Esophagus muscularis mucosa (tissue), 4 donors: ENCODE data around the gene LHFPL6. TPM values are rescaled to one million over a fixed set of nuclear protein-coding genes. Genes with fewer than 3 reads are reported as not detected.
A peak's percentile ranks its signal among the peaks of the same experiment; 100 is the strongest.

Experiments used
- DNase-seq: peaks from one replicate; pipeline ENCODE4 v3.0.0-alpha.2; 2017; ENCODE audit errors: extremely low spot score
- H3K27ac ChIP-seq, 4 donors: fragments of 200-600 bp; sonication (generic); replicated peaks in 1 of 4; 1 replicate in 3 of 4; 2 replicates in 1 of 4; pipeline ENCODE4 v1.5.1; 2016 to 2019; ENCODE audit warnings: mild to moderate bottlenecking in 1 of 4
- H3K27me3 ChIP-seq, 4 donors: fragments of 200-600 bp; sonication (generic); one replicate each; pipeline versions ENCODE4 v1.5.1 to v1.6.0; 2016 to 2019
- H3K36me3 ChIP-seq, 4 donors: fragments of 200-600 bp; sonication (generic); one replicate each; pipeline ENCODE4 v1.5.1; 2016 to 2019
- H3K4me1 ChIP-seq, 4 donors: fragments of 200-600 bp; sonication (generic); one replicate each; pipeline ENCODE4 v1.5.1; 2016 to 2019
- H3K4me3 ChIP-seq, 4 donors: fragments of 200-600 bp; sonication (generic); 1 replicate in 2 of 4; 2 replicates in 2 of 4; pipeline ENCODE4 v1.5.1; 2016 to 2019; ENCODE audit warnings: mild to moderate bottlenecking in 4 of 4, moderate library complexity in 1 of 4
- H3K9me3 ChIP-seq, 4 donors: fragments of 200-600 bp; sonication (generic); 1 replicate in 3 of 4; 2 replicates in 1 of 4; pipeline ENCODE4 v1.5.1; 2016 to 2019
- EP300 ChIP-seq: sonication (generic); formaldehyde crosslinking; IDR thresholded peaks from one replicate; pipeline ENCODE4 v1.6.1; 2017; ENCODE audit warnings: antibody characterized with exemption
- POLR2A ChIP-seq: fragments of 450-650 bp; IDR thresholded peaks from one replicate; pipeline ENCODE4 v1.6.1; 2017; ENCODE audit warnings: antibody characterized with exemption, moderate library complexity, mild to moderate bottlenecking, low read depth
- POLR2AphosphoS5 ChIP-seq, 2 donors: sonication (generic); formaldehyde crosslinking; IDR thresholded peaks; one replicate each; pipeline ENCODE4 v1.6.1; 2017; ENCODE audit warnings: antibody characterized with exemption in 2 of 2
- WGBS: methylation state at CpG from one replicate; pipeline ENCODE4 v1.1.5; 2018; 5-methylcytosine and 5-hydroxymethylcytosine counted together
- intact Hi-C: fragments of 100-400 bp; cut with DNase I; formaldehyde crosslinking; loops from one replicate; pipeline ENCODE4 v1.15.1; 2023
- total RNA-seq, 4 donors: library from RNA; depleted of rRNA; stranded (reverse); fragments of >200 nt; gene quantifications; one replicate each; pipeline versions ENCODE4 v1.1.0 to v1.2.1, GENCODE V29; 2016
- TF ChIP-seq, protein P1 (sequence below), 3 experiments: fragments of 200-600 bp in 2 of 3; fragments of 450-650 bp in 1 of 3; sonication (generic) in 2 of 3; IDR thresholded peaks; one replicate each; pipeline ENCODE4 v1.5.1; 2017 to 2019; ENCODE audit warnings: antibody characterized with exemption in 3 of 3, mild to moderate bottlenecking in 2 of 3, moderate library complexity in 1 of 3

LHFPL6 gene
- total RNA-seq, 4 donors from 2014 or later = 55.6 to 75.9 (median 72.0) TPM

DNA sequence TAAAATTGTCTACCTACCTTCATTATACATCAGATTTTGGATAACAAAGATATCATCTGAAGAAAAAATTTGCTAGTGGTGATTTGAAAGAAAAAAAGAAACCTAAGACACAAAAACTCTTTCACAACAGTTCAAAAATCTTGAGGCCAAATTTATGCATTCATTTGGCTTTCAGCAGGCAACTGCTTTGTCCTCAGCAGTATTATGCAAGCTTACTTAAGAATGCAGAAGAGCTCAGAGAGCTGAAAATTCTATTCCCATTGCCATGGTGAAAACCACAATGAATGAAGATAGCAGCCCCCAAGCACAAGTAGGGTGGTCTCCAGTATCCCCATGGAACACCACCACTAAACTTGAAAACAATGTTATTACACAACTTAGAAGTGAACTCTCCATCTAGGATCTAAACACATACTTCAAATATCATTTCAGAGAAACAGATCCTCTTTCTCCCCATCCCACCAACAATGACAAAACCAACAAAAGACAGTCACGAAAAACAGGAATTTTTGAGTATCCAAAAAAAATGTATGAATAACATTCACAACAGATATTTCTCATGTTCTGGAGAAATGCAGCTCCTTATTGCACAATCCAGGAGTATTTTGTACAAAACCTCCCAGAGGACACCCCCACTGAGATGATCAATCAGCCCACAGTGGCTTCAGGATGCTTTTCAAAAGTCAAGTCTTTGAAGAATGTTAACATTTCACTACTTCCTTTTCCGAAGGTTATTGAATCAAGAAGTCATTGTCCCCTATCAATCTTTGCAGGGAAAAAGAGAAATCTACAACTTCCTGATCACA lies 192.7 kb downstream of the LHFPL6 start:
- Histone ChIP-seq H3K9me3 (no peaks in the 10 kb centered on the region), H3K4me3 (no peak overlapping the region), H3K4me1 (peaks cover 36 to 64% (median 57%) of the 10 kb centered on the region in 4 donors), H3K27me3 (no peaks in the 10 kb centered on the region), H3K36me3 (no peaks in the 10 kb centered on the region), H3K27ac (peak overlapping the region; percentile 20 to 62 (median 45))
- intact Hi-C loops = no loop called here
- WGBS = 54% methylated on average over 2 of the region's 2 CpGs
- TF ChIP-seq EP300 = no peak
- peak in 1 of 2 donors; percentile 21 for TF ChIP-seq POLR2AphosphoS5 (IDR thresholded peaks at IDR 0.05)
- TF ChIP-seq, protein P1, sequence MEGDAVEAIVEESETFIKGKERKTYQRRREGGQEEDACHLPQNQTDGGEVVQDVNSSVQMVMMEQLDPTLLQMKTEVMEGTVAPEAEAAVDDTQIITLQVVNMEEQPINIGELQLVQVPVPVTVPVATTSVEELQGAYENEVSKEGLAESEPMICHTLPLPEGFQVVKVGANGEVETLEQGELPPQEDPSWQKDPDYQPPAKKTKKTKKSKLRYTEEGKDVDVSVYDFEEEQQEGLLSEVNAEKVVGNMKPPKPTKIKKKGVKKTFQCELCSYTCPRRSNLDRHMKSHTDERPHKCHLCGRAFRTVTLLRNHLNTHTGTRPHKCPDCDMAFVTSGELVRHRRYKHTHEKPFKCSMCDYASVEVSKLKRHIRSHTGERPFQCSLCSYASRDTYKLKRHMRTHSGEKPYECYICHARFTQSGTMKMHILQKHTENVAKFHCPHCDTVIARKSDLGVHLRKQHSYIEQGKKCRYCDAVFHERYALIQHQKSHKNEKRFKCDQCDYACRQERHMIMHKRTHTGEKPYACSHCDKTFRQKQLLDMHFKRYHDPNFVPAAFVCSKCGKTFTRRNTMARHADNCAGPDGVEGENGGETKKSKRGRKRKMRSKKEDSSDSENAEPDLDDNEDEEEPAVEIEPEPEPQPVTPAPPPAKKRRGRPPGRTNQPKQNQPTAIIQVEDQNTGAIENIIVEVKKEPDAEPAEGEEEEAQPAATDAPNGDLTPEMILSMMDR (IDR thresholded peaks at IDR 0.05) = no peak
- no peak for TF ChIP-seq POLR2A
- no peak for DNase-seq

DNA sequence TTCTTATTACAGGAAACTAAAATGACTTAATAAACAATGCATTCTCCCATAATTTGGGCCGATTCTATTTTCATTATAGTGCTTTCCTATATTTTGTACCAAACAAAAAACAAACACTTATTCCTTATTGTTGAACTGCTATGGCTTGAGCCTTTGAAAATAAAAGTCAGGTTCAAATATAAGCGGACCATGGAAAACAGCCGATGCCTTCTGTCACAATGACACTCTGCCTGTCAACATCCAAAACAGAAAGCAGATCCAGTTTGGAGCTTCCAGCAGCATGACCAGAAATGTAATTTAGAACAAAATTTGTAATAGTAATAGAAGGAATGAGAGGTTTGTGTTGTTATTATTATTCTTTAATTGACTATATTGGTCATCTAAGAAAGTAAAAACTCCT lies 194.5 kb downstream of the LHFPL6 start:
- H3K4me1 ChIP-seq = peaks cover 33 to 47% (median 44%) of the 10 kb centered on the region in 4 donors

DNA sequence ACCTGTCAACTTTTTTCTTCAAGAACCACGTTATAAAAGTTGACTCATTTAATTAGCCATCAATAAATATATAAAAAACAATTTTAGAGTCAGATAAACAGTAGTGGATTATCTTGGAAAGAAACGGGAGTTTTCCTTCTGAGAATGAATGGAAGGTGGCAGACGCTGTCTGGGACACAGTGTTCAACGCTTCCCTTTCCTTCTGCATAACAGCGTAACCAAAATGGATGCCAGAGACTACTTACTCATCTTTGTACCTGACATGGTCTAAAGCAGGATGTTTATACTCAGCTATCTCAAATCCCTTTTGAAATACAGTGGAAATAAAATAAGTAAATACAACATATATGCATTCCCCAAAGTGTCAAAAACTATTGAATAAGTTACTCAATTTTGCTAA lies 195.2 kb downstream of the LHFPL6 start:
- H3K4me3 ChIP-seq = no peak overlapping the region
- no peak for TF ChIP-seq EP300
- 66% methylated on average over 5 of the region's 5 CpGs for WGBS
- no peak for DNase-seq
- H3K9me3 ChIP-seq = no peaks in the 10 kb centered on the region
- intact Hi-C loops = no loop called here
- peak overlapping the region in 1 of 4 donors; percentile 0 for H3K27ac ChIP-seq
- H3K36me3 ChIP-seq = no peaks in the 10 kb centered on the region
- H3K27me3 ChIP-seq = no peaks in the 10 kb centered on the region
- peaks cover 39 to 47% (median 42%) of the 10 kb centered on the region in 4 donors for H3K4me1 ChIP-seq

More for the DNA sequence above, 194.5 kb downstream of the LHFPL6 start:
- 92% methylated on average over 3 of the region's 3 CpGs for WGBS
- no peaks in the 10 kb centered on the region for H3K36me3 ChIP-seq
- TF ChIP-seq POLR2AphosphoS5 (IDR thresholded peaks at IDR 0.05) = no peak
- no peaks in the 10 kb centered on the region for H3K9me3 ChIP-seq
- intact Hi-C loops = no loop called here
- H3K27ac ChIP-seq = no peak overlapping the region
- H3K4me3 ChIP-seq = no peak overlapping the region
- no peaks in the 10 kb centered on the region for H3K27me3 ChIP-seq
- DNase-seq = no peak

DNA sequence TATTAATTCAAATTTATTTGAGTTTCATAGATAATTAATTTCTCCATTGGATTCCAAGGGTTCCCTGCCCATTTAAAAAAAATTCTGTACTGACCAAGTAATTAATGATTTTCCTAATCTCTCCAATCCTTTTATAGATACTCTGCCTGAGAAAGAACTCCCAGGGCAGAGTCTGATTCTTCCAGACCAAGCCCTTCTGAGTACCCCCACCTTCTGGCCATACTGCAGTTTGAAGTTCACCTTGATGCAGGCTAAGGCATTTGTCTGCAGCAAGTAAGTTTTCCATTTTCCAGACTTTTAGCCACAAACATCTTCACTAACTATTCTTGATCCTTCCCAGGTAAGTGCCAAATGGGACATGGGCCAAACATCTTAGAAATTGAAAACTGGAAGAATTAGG lies 195.9 kb downstream of the LHFPL6 start:
- Histone ChIP-seq H3K27me3 (no peaks in the 10 kb centered on the region), H3K27ac (no peak overlapping the region), H3K36me3 (no peaks in the 10 kb centered on the region), H3K9me3 (no peaks in the 10 kb centered on the region), H3K4me1 (peaks cover 33 to 41% (median 37%) of the 10 kb centered on the region in 4 donors), H3K4me3 (no peak overlapping the region)
- no peak for TF ChIP-seq POLR2AphosphoS5 (IDR thresholded peaks at IDR 0.05)
- TF ChIP-seq EP300 = no peak
- TF ChIP-seq, protein P1 (IDR thresholded peaks at IDR 0.05) = no peak
- TF ChIP-seq POLR2A = no peak
- DNase-seq = no peak
- intact Hi-C loops = no loop called here

DNA sequence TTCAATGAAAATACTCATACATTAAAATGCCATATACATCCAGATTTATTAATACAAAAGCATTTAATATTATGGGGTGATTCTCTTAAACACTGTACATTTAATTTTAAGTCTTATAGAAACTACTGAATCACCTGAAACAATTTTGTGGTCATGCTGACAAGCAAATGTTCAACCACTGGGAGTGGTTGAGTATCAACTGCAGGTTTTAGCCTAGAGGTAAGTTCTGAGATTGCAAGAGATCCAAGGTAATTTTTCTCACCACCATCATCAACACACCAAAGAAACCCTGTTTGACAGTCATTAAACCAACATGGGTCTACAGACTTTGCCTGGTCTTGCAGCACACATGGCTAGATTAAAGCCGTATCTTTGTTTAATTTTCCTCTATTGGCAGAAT lies 196.3 kb downstream of the LHFPL6 start:
- DNase-seq = no peak
- H3K4me3 ChIP-seq = no peak overlapping the region
- 95% methylated on average over 1 of the region's 1 CpG for WGBS
- intact Hi-C loops = no loop called here
- peaks cover 28 to 38% (median 36%) of the 10 kb centered on the region in 4 donors for H3K4me1 ChIP-seq
- H3K9me3 ChIP-seq = no peaks in the 10 kb centered on the region
- H3K36me3 ChIP-seq = no peaks in the 10 kb centered on the region
- TF ChIP-seq POLR2A (no peak), EP300 (no peak), POLR2AphosphoS5 (IDR thresholded peaks at IDR 0.05) (no peak)
- TF ChIP-seq, protein P1 (IDR thresholded peaks at IDR 0.05) = no peak
- H3K27me3 ChIP-seq = no peaks in the 10 kb centered on the region
- no peak overlapping the region for H3K27ac ChIP-seq
